Measurements from ENCODE around the gene CDK14.
A peak's percentile ranks its signal among the peaks of the same experiment; 100 is the strongest.

CDK14 gene

DNA sequence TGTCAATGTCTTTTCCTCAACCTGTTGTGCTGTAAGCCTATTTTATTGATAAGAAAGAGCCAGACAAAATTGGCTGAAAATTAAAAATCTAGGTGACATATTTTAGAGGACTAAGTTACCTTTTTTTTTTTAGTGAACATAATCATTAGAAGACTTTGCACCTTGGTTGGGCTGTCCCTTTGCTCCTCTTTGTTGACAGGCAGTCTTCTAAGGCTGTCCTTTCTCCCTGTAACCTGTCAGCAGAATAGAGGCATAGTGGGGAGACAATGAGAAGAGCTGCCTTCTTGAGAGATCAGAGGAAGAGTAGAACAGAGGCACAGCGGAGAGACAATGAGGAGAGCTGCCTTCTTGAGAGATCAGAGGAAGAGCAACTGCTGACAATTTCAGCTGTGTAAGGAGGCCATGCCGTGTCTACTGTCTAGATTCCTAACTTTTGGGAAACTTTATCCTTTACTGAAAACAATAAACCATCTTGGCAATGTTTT lies 429.8 kb downstream of the CDK14 start:
- H3K27ac ChIP-seq: no peak overlapping the region
- DNase-seq (ENCODE audit: low read depth, low spot score): no peak

DNA sequence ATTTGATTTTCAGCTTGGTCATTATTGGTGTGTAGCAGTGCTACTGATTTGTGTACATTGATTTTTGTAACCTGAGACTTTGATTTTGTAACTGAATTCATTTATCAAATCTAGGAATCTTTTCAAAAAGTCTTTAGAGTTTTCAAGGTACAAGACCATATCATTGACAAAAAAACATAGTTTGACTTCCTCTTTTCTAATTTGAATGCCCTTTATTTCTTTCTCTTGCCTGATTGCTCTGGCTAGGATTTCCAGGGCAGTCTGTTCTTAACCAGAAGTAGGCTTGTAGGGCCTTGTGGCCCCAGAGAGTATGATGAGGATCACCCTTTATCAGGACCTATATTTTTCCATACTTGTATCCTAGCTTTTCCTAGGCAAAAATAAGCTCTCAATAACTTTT lies 433.6 kb downstream of the CDK14 start:
- DNase-seq (ENCODE audit: low read depth, low spot score): no peak
- no peak overlapping the region for H3K27ac ChIP-seq

DNA sequence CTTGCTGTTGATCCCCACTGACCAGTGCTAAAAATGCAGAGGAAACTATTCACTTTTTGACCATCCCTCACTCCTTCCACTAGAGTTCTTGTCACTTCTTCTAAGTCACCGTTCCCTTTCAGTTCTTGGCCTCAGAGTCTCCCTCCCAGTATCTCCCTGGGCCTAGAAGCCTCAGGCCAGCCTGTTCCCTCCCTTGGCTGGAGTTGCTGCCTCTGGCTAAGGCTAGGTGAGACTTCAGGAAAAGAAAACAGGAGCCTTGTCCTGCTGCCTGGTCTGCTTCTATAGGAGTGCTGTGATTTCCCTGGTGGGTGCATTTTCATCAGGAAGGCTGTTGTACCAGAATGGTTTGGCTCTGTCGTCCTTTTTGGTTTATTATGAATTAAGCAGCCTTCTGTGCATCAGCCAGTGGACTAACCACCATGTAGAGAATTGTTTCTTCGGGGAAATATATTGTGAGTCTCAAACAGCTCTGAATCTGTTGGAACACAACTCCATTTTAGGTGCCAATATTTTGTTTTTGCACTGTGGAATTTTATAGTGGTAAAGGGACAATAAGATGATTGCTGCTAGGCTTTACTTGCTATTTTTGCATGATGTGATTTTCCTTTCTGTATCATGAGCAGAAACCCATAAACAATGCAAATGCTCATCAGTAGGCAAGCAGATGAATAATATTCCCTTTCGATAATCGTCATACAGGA lies 434.7 kb downstream of the CDK14 start:
- DNase-seq (ENCODE audit: low read depth, low spot score): no peak
- H3K27ac ChIP-seq: no peak overlapping the region

DNA sequence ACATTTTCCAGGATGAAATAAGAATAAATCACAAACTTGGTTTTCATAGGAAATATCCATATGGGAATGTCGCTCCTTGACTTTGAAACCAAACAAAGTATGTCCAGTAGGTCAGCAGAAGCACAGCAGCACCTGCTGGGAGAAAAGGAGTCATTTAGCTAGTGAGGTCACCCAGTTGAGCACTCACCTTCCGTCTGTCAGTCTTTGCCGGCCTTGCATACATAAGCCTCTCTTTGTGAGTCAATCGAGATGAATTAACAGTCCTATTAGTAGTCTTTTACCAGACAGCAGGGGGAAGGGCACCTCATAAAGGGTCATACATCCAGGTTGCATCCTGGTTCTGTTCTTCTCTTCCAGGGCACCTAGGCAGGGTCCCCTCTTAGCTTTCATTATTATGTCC lies 435.6 kb downstream of the CDK14 start:
- no peak overlapping the region for H3K27ac ChIP-seq
- no peak for DNase-seq (ENCODE audit: low read depth, low spot score)

DNA sequence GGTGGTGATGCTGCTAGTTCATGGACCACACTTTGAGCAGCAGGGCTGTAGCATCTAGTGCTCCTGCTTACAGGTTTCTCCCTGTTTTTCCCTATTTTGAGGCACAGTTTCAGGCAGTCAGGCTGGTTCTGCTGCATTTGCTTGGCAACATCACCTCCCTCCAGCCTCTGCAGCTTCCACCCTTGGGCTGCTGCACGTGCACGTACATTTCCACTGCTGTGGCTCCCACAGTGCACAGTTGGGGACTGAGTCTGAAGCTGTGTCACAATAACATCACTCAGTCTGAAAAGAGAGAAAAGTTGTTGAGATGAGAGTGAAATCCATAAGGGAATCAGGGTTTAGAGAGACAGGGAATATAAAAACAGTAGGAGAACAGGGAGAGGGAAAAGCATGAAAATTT lies 437.5 kb downstream of the CDK14 start:
- H3K27ac ChIP-seq: no peak overlapping the region
- no peak for DNase-seq (ENCODE audit: low read depth, low spot score)

DNA sequence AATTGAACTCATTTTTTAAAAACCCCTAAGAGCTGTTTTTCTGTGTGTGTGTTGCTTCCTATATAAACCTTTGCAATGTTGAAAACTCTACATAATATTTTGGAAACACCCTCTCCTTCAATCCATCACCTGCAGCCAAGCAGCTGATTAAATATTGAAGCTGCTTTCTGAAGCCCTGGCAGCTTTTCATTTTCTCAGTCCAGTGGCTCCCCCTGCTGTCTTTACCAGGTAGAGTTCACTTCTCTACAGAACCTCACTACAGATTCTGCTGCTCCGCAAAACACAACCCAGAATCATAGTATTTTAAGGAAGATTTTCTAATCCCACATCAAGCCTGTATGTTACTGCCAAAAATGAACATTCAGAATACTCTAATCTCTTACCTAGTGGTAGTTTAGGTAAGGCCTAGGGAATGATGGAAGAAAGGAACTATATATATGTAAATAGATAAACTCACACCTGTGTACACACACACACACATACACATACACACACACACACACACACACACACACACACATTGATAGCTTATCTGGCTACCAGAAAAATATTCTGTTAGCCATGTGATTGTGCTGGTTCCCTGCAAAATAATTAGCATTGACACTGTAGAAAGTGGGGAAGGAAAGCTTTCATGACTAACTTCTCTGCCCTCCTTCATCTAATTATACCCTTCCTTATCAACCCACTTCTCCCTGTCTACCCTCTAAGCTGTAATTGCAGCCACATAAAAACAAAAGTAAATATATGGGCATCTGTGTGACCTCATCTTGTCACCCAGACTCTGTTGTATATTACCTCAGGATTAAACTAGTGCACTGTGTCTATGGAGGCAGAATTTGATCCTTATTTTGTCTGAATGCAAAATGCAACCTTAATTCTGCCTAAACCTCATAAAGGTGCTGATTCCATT lies 438.6 kb downstream of the CDK14 start:
- no peak for DNase-seq (ENCODE audit: low read depth, low spot score)
- no peak overlapping the region for H3K27ac ChIP-seq

DNA sequence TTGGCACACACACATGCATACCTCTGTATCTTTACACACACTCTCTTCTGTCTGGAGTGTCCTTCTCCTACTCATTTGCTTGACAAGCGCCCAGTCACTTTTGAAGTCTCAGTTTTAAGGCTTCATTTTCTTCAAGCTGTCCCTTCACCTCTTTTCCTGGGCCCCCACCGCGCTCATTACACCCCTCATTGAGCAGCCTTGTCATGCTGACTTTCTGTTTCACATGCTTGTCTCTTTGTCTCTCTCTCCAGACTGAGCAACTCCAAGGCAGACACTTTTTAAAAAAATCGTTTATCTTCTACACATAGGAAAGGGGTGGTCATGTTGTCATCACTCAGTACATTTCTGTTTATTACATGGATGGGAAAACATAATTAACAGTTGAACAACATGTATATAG lies 442.9 kb downstream of the CDK14 start:
- H3K27ac ChIP-seq: no peak overlapping the region
- DNase-seq (ENCODE audit: low read depth, low spot score): no peak

DNA sequence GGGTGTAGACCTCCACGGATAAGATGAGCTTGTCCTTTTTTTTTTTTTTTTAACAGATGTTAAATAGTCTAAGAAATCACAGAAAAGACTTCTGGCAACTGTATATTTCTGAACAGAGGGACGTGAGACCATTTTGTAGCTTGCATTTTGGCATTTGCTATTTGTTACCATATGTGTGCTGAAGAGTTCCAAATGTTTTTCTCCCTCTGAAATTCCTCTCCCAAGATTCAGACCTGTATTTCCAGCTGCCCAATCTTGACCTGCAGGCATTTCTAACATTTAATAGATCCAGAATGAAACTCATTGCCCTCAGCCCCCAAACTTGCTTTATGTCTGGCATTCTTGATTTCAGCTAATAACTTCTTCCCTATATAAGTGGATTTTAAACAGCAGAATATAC lies 445.0 kb downstream of the CDK14 start:
- no peak for DNase-seq (ENCODE audit: low read depth, low spot score)
- H3K27ac ChIP-seq: no peak overlapping the region

DNA sequence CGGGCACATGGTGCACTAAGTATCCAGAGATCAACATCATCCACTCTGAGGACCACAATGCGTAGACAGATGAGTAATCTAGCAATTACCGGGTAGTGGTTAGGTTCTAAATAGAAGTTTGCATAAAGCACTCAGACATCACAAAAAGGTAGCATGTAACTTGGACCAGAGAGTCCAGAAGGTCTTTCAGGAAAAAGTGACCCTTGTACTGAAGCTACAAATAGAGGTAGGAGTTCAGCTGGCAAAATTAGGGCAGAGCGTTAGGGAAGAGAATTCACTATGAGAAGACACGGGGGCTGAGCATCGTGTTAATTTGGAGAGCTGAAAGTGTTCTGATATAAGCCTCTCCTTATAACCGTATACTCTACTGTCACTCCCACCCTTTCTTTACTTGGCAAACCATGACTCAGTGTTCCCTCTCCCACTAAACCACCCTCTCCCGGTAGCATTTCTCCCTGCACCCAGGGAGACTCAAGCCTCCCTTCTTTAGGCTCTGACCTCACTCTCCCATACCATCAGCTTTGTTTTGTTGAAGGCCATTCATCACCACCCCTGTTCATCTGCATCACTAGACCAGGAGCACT lies 445.9 kb downstream of the CDK14 start:
- no peak overlapping the region for H3K27ac ChIP-seq
- DNase-seq (ENCODE audit: low read depth, low spot score): no peak

DNA sequence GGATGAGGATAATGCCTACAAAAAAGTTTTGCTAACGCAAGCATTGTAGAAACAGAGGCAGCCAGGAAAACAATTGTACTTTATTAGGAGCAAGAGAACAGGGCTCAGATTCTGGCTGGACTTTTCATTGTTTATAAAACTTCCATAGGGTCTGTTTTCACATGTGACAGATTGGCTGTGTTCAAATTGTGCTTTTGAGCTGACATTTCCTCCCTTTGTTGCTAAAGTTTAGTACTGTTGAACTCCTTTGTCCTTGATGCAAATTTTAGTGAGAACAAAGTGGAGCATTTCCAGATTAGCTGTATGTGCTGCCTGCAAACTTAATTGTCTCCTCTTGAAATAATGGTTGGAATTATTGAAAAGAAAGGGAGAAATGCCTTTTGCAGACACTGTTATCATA lies 447.1 kb downstream of the CDK14 start:
- no peak for DNase-seq (ENCODE audit: low read depth, low spot score)
- no peak overlapping the region for H3K27ac ChIP-seq

DNA sequence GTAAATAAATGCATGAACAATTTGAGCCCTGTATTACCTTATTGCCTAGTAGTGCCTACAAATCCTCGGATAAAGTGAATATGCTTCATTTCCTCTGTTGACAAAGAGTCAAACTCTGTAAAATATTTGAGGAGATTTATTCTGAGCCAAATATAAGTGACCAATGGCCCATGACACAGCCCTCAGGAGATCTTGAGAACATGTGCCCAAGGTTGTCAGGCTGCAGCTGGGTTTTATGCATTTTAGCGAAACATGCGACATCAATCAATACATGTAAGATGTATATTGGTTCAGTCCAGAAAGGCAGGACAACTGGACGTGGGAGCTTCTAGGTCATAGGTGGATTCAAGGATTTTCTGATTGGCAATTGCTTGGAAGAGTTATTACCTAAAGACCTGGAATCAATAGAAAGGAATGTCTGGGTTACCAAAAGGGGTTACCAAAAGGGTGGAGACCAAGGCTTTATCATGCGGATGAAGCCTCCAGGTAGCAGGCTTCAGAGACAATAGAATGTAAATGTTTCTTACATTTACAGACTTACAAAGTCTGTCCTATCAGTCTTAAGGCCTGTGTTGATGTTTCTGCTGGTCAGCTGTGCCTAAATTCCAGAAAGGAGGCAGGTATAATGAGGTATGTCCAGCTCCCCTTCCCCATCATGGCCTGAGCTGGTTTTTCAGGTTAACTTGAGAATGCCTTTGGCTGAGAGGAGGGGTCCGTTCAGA lies 448.0 kb downstream of the CDK14 start:
- no peak for DNase-seq (ENCODE audit: low read depth, low spot score)
- H3K27ac ChIP-seq: no peak overlapping the region

DNA sequence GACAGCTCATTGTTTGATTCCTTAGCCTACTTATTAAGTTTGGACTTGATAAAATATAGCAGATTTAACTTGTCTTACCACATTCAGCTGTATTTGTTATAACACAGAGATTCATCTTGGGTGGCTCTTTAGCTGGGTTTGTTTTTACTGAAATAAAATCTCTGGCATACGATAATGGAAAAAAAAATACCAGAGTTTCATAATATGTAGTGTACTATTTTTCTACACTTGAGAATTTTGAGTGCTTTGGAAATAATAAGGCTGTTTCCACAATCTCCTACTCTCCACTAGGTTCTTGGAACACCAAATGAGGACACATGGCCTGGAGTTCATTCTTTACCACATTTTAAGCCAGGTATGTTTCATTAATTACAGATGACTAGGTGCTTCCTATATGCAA lies 449.5 kb downstream of the CDK14 start:
- DNase-seq (ENCODE audit: low read depth, low spot score): no peak

DNA sequence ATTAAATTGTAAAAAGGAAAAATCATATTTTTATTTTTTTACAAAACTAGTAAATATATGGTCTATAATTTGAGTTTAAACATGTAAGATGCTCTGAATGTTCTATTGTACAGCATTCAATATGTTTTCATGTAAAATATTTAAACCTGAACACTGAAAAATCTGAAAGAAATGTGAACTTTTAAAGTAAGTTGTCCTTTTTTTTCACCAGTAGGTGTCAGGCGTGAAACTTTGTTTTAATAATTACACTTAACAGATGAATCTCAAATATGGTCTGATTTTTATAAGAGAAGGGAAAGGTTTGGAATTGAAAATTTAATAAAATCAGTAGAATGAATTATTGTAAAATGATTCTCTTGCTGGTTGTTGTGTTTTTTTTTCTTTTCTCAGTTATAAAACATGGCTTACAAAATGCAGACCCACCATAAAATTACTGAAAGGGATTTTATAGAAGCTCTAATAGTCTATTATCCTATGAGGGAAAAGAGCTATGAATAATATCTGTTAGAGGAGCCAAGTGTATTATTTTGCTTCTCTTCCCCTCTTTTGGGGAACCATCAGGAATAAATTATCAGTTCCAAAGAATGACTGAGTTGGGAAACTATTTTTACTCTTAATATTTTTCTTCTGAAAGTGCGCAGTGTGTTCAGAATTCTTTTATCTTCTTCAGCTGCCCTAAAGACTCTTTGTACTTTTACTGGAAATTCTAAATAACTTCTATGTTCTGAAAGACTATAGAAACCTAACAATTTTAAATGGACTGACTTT lies 450.4 kb downstream of the CDK14 start:
- H3K27ac ChIP-seq: no peak overlapping the region
- no peak for DNase-seq (ENCODE audit: low read depth, low spot score)

More for the DNA sequence above, 449.5 kb downstream of the CDK14 start:
- no peak overlapping the region for H3K27ac ChIP-seq

DNA sequence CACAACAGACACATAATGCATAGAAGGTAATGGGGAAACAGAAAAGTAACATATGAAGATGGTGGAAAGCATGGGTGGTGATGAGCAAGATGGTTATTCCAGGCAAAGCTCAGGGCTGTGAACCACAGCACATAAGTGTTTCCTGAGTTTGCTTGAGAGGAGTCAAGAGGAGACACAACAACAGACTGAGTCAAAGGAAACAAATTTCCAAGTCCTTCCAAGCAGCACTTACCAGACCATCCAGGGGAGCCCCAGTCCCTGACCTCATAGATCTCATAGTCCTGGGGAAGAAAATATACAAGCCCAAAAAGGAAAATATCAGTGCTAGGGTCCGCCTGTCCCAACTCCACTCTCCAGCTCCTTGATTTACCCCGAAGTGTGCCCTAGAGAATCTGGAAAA lies 451.5 kb downstream of the CDK14 start:
- no peak overlapping the region for H3K27ac ChIP-seq
- DNase-seq (ENCODE audit: low read depth, low spot score): no peak

DNA sequence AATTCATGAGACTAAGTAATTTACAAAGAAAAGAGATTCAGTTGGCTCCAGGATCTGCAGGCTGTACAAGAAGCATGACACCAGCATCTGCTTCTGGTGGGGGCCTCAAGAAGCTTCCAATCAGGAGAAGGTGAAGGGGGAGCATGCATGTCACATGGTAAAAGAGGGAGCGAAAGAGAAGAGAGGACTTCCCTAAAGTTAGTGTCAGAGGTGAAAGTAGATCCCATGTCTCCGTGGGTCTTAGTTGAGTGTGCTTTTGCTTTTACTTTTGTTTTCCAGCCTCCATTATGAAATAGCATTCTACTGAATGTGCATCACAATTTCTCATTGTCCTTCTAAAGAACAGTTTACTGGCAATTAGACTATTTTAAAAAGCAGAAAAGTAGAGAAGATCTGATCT lies 454.6 kb downstream of the CDK14 start:
- H3K27ac ChIP-seq: no peak overlapping the region
- DNase-seq (ENCODE audit: low read depth, low spot score): no peak

DNA sequence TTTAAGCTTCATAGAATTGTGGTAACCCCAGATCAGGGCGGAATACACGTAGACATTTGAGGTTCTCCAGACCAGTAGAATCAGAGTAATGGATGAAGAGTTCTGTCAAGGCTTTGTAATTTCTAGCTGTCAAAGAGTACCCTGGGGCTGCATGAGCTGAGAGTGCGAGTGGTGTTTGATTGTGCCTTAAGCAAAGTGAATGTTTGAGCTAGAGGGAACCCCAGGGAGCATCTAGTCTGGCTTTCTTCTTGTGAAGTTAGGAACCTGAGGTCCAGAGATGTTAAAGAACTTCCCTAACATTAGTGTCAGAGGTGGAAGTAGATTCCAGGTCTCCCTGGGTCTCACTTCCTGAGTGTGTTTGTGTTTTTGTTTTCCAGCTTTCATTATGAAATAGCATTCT lies 455.8 kb downstream of the CDK14 start:
- H3K27ac ChIP-seq: no peak overlapping the region
- no peak for DNase-seq (ENCODE audit: low read depth, low spot score)

DNA sequence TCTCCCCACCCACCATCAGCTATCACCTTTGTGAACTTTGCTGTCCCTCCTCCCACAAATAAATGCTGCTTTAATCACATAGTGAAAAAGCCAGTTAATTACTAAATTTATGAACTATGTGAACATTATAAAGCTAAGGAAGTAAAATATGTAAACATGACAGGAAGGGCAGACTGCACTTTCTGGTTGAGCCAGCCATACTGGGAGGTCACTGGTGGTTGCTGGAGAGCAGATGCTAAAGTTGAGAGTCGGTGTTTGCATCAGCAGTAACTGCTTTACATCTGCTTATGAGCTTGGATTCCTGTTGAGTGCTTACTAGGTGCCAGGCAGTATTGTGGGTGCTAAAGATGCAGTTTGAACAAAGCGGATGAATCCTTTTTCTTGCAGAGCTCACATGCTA lies 458.3 kb downstream of the CDK14 start:
- no peak overlapping the region for H3K27ac ChIP-seq
- no peak for DNase-seq (ENCODE audit: low read depth, low spot score)

DNA sequence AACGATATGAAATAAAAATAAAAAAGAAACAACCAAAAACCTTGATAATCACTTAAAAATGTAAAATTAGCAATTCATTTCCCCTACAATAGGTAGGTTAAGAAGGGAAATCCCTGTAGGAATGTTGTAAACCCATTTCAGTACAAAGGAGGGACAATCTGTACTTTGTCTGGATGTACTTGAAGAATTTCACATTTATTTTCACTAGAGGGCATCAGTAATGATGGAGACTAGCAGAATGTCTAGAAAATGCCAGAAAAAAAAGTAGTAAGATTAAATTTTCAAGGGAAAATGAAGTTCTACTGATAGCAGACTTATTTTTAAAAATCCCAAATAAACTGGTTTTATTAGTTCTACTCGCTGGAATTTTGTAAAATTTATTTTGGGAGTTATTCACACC lies 459.1 kb downstream of the CDK14 start:
- H3K27ac ChIP-seq: no peak overlapping the region
- no peak for DNase-seq (ENCODE audit: low read depth, low spot score)

DNA sequence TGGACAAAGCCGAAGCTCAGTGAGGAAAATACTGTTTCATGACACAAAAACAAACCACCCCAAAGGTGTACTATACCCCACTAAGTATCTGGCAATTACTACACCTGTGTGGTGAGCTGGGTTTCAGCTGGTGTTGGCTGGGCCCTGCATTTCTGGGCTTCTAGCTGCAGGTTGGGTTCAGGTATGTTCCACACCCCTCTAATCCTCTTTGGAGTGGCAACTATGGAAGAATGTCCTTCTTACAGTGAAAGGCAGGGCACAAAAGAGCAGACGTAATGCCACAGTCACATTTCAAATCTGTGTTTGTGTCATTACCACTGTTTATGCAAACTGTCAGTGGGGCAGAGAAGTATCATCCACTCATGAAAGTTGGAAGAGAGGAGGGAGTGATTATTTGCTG lies 466.6 kb downstream of the CDK14 start:
- peak overlapping the region; percentile 45 for H3K27ac ChIP-seq
- DNase-seq (ENCODE audit: low read depth, low spot score): no peak

DNA sequence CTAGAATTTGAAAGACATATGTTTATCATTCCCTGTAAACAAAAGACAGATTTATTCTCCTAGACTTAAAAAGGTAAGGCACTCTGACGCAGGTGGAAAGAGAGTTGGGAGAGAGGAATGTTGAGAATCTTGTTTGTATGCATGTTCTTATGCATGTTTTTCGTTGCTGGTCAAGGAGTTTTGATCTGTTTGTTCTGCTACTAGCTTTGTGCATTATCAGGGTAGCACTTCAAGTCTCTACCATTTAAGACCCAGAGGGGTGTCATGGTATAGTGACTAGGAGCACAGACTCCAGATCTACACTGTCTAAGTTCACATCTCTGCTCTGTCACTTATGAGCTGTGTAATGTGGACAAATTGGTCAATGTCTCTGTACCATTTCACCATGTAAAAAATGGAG lies 467.9 kb downstream of the CDK14 start:
- DNase-seq (ENCODE audit: low read depth, low spot score): no peak
- peak overlapping the region; percentile 45 for H3K27ac ChIP-seq

Measured in epithelial cell of prostate (primary cell).